ENCODE results near the gene OPRL1.

DNA sequence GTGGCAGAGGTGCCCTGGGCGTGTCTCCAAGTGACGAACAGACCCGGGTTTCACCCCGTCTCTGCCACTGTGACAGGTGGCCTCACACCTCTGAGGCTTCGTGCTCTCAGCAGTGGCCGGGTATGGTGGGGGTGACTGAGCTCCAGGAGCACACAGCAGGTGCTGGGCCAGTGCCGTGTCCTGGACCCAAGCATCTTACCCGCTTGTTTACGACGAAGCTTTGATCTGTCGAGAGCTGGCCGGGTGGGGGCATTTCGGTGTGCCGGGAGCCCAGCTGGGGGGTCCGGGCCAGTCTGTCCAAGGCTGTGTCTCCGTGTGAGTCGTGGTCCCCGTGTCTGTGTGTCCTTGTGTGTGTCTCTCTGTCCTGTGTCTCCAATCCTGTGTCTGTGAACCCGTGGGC is 11.5 kb downstream of the OPRL1 start:
- TF ChIP-seq POLR2AphosphoS5 (IDR thresholded peaks at IDR 0.05; ENCODE audit: low read depth, low read length) (no peak), FOXP2 (optimal IDR thresholded peaks at IDR 0.05; ENCODE audit: borderline replicate concordance, extremely low read depth, extremely low read length, insufficient read depth) (no peak), TAF1 (IDR thresholded peaks at IDR 0.05; ENCODE audit: borderline replicate concordance, insufficient read depth, low read length) (no peak)
- TF ChIP-seq, protein P1, sequence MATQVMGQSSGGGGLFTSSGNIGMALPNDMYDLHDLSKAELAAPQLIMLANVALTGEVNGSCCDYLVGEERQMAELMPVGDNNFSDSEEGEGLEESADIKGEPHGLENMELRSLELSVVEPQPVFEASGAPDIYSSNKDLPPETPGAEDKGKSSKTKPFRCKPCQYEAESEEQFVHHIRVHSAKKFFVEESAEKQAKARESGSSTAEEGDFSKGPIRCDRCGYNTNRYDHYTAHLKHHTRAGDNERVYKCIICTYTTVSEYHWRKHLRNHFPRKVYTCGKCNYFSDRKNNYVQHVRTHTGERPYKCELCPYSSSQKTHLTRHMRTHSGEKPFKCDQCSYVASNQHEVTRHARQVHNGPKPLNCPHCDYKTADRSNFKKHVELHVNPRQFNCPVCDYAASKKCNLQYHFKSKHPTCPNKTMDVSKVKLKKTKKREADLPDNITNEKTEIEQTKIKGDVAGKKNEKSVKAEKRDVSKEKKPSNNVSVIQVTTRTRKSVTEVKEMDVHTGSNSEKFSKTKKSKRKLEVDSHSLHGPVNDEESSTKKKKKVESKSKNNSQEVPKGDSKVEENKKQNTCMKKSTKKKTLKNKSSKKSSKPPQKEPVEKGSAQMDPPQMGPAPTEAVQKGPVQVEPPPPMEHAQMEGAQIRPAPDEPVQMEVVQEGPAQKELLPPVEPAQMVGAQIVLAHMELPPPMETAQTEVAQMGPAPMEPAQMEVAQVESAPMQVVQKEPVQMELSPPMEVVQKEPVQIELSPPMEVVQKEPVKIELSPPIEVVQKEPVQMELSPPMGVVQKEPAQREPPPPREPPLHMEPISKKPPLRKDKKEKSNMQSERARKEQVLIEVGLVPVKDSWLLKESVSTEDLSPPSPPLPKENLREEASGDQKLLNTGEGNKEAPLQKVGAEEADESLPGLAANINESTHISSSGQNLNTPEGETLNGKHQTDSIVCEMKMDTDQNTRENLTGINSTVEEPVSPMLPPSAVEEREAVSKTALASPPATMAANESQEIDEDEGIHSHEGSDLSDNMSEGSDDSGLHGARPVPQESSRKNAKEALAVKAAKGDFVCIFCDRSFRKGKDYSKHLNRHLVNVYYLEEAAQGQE (IDR thresholded peaks at IDR 0.05; ENCODE audit: insufficient read depth in 1 of 2, low read depth in 2 of 2, low read length in 2 of 2) = no peak
